ENCODE measurements around the gene CCN6. TPM values are rescaled to one million over a fixed set of nuclear protein-coding genes. Genes with fewer than 3 reads are reported as not detected.
"Not testable (repeated sequence)": the region's sequence is repeated elsewhere in the genome, so short reads cannot be mapped to it uniquely, and the experiment has no call there.

Gene CCN6
- total and polyA plus RNA-seq, 5 experiments from 2014 or later = 0.08 to 0.21 (median 0.09) TPM; not detected in 2

DNA sequence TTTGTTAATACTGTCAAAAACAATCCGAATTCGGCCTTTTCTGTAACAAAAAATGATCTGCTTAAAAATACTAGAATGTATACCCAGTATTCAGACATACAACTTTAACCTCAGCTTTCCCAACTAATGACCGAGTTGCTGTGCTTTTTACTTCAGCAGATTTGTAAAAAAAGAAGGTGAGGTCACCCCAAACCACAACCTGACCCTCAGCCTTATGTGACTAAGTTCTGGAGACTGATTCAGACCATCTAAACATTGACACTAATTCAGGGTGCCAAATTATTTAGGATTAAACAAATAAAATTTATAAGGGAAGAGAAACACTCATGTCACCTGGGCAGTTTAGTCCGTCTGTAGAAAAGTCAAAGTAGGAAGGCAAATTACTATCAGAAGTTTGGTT, 7.7 kb downstream of the CCN6 start:
- Mint-ChIP-seq H3K27me3 (no peaks in the 10 kb centered on the region), H3K9me3 (no peaks in the 10 kb centered on the region), H3K4me3 (no peak overlapping the region), H3K4me1 (peaks cover 0 to 2% (median 0%) of the 10 kb centered on the region in 4 donors), H3K36me3 (no peaks in the 10 kb centered on the region), H3K27ac (no peak overlapping the region)
- ATAC-seq (no peak), DNase-seq (no peak)
- POLR2A ChIA-PET = no interaction called here

DNA sequence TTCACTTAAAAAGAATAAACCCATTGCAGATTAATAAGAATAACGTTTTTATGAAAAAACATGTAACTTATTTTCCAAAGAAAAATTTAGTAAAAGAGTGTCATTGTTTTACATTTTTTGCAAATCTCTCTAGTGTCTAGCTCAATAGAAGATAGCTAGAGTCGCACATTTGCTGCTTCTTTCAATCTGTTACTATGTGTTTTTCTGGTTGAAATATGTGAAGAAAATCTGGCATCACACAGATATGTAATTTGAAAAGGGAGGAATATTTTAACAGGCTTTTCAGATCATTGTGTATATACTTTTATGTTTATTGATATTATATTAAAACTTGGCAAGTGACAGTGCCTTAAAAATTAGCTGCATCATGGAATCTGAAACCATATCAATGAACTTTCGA, 9.1 kb downstream of the CCN6 start:
- no peaks in the 10 kb centered on the region for H3K27me3 Mint-ChIP-seq
- no peaks in the 10 kb centered on the region for H3K36me3 Mint-ChIP-seq
- no peak for ATAC-seq
- H3K9me3 Mint-ChIP-seq = no peaks in the 10 kb centered on the region
- POLR2A ChIA-PET = no interaction called here
- H3K4me1 Mint-ChIP-seq = peaks cover 0 to 7% (median 1%) of the 10 kb centered on the region in 4 donors
- DNase-seq = no peak
- no peak overlapping the region for H3K27ac Mint-ChIP-seq
- no peak overlapping the region for H3K4me3 Mint-ChIP-seq

DNA sequence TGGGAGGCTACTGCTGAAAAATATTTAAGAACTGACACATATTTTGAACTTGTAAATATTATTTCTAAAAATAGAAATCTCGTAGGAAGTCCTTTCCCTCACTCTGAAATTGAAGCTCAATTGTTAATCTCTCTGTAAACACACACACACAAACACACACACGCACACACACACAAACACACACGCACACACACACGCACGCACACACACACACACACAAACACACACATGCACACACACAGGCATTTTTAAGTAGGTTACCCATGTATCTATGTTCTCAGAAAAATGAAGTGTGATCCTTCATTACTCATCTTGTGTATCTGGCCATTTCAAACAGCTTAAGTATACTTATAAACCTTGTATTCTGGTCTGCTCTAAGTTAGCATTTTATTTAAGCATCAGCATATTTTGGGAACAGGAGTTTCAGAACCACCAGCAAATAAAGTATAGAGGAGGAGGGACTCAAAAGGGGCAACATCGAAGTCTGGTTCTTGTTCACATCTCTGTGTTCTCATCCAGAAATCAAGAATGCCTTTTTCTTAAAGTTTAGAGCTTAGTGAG, 11.6 kb downstream of the CCN6 start:
- DNase-seq (no peak), ATAC-seq (no peak)
- Mint-ChIP-seq H3K4me3 (no peak overlapping the region), H3K9me3 (no peaks in the 10 kb centered on the region), H3K27ac (no peak overlapping the region), H3K27me3 (no peaks in the 10 kb centered on the region), H3K36me3 (peaks cover 0 to 10% (median 0%) of the 10 kb centered on the region in 3 donors), H3K4me1 (peaks cover 0 to 7% (median 1%) of the 10 kb centered on the region in 4 donors)
- POLR2A ChIA-PET = no interaction called here

DNA sequence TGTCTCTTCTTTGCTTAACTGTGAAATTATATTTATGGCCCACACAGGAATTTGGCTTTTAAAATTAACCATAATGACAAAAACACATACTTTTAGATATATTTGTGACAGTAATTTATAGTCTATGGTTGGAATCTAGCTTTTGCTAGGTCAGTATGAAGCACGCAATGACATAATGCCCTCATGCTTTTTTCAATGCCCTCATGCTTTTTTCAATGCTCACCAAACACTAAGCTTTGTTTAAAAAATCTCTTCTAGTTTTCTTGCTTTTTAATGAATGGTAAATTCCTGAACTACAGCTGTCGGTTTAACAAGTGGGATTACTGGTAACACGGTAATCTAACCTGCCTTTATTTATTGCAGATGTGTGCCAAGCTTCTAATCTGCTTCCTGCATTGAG, 12.7 kb downstream of the CCN6 start:
- ATAC-seq (no peak), DNase-seq (no peak)
- Mint-ChIP-seq H3K27ac (peak overlapping the region in 1 of 10 donors; percentile 16), H3K4me3 (no peak overlapping the region), H3K4me1 (peaks cover 0 to 7% (median 1%) of the 10 kb centered on the region in 4 donors), H3K27me3 (no peaks in the 10 kb centered on the region), H3K36me3 (peaks cover 0 to 16% (median 3%) of the 10 kb centered on the region in 3 donors), H3K9me3 (no peaks in the 10 kb centered on the region)
- POLR2A ChIA-PET = no interaction called here

DNA sequence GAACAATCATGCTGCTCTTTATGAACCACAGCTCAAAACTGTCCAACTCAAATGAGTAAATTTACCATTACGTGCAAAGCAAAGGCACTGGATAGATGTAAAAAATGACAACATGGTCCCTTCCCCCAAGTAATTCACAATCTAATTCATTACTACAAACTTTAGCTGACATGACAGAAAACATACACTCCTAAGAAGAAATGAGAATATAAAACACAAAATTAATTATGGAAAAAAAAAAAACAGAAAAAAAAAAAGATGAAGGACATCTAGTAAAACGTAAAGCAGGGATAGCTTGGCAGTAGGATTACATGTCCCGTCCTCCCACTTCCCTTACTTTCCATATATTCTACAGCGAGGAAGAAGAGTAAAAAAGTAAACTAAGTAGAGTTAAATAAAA, 27.7 kb downstream of the CCN6 start:
- H3K4me1 Mint-ChIP-seq = peaks cover 2 to 10% (median 5%) of the 10 kb centered on the region in 4 donors
- no peaks in the 10 kb centered on the region for H3K27me3 Mint-ChIP-seq
- H3K36me3 Mint-ChIP-seq = peaks cover 0 to 65% (median 10%) of the 10 kb centered on the region in 3 donors
- ATAC-seq (no peak), DNase-seq (no peak)
- POLR2A ChIA-PET = no interaction called here
- H3K4me3 Mint-ChIP-seq = no peak overlapping the region
- H3K27ac Mint-ChIP-seq = no peak overlapping the region
- H3K9me3 Mint-ChIP-seq = no peaks in the 10 kb centered on the region

DNA sequence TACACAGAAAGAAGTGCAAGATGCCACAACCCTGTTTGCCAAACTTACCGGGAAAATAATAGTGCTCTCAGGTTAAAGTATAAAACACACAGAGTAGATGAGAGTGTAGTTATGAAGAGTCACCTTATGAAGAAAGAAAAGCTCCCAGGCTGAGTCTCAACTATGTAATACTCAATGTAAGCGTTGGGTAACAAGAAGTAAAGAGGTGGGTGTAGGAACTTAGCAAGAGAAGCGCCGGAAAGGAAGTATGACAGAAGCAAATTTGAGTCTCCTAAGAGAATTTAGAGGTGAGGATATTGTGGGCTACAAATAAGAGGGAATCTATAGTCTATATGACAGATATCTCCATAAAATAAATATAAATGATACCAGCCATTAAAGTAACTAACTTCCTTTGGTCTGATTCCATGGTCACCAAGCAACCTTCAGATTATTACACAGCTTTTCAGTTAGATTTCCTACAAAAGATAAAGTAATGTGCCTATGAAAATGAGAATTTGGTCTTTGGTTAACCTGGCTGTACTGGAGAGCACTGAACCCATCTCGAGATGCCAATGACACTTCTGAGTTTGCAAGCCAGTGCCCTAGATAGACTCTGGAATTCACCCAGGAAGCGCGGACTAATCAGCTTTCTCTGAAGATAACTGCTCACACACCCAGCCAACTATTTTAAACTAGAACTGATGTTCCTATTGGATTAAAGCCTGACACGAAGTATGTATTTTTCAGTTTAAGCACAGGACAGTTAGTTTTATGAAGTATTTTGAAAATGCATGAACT, 31.6 kb downstream of the CCN6 start:
- POLR2A ChIA-PET = interaction anchor here (0.6 to 1.7 kb wide), 2 partner anchors 42 to 77 kb away, joined by 5 to 6 read pairs; no protein-coding TSS in a partner anchor
- Mint-ChIP-seq H3K27ac (peak overlapping the region in 6 of 10 donors; percentile 10 to 83 (median 41)), H3K36me3 (peaks cover 0 to 34% (median 0%) of the 10 kb centered on the region in 3 donors), H3K4me3 (peak overlapping the region in 9 of 10 donors; percentile 6 to 68 (median 49)), H3K27me3 (peaks cover 0 to 13% (median 2%) of the 10 kb centered on the region in 5 donors), H3K4me1 (peaks cover 2 to 10% (median 7%) of the 10 kb centered on the region in 4 donors), H3K9me3 (no peaks in the 10 kb centered on the region)
- DNase-seq = no peak
- no peak for ATAC-seq

DNA sequence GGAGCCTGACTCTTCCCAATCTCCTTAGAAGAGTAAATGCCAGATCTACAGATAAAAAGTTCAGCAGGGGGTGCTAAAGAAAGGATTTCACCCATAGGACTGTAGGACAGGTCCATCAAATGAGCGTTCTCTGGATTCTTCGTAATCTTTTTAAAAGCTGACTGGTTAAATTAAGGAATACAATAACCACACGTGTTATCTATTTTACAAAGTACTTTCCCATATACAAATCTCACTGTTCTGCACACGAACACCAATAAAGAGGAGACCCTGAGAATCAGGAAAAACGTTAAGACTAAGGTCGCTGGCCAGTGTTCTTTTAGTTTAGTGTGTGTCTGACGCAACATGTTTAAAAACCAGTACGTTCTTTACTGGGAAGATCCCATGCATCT, 32.8 kb downstream of the CCN6 start:
- H3K4me3 Mint-ChIP-seq = no peak overlapping the region
- POLR2A ChIA-PET = interaction anchor here (0.6 to 2.3 kb wide), 4 partner anchors 43 to 1128 kb away, joined by 4 to 6 read pairs (median 4); partner anchors contain the start of genes GTF3C6 and RPF2
- ATAC-seq (peak; percentile 2), DNase-seq (peak in 1 of 10 donors; percentile 3)
- H3K27me3 Mint-ChIP-seq = peaks cover 0 to 17% (median 5%) of the 10 kb centered on the region in 5 donors
- peaks cover 2 to 10% (median 7%) of the 10 kb centered on the region in 4 donors for H3K4me1 Mint-ChIP-seq
- H3K9me3 Mint-ChIP-seq = no peaks in the 10 kb centered on the region
- H3K36me3 Mint-ChIP-seq = peaks cover 0 to 25% (median 0%) of the 10 kb centered on the region in 3 donors
- H3K27ac Mint-ChIP-seq = no peak overlapping the region

DNA sequence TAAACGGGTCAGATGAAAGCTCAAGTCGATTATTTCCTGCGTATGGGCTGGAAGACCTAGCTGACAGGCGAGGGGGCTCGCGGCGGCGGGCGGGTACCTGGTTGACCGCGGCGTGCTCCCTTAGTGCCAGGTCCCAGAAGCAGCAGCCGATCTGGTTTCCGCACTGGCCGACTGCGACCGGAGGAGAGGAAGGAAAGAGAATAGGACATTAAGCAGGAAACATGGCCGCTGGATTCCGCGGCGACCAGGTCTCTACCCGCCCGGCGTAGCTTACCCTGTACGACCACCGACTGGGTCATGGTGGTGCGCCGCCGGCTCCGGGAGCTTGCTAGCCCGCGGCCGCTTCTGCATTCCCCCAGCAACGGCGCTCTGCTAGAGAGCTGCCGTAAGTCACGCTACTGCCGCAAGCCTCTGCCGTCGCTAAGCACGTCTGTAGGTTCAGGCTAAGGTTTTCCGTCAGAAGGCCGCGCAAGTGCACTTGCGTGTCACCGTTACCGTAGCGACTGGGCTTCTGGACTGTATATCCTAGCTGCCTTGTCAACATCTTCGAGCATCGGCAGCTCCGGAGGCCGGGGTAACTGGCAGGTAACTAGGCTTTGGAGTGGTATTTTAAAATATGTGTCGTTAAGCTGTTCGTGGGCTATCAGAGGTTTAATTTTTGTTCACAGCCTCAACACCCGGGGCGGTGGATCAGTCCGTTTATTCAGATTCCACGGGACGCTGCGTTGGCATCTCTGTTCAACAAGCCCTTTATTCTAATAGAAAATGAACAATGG, 33.4 kb downstream of the CCN6 start, which contains the start of the genes FAM229B and TUBE1:
TSS of gene FAM229B (plus strand) at position 456 of the 776 bp plus-strand sequence. CDS start 11,693 bp downstream, outside the sequence.
TSS of gene TUBE1 (minus strand) at position 347 of the 776 bp plus-strand sequence. CDS start at position 299, 48 bp downstream.
- Mint-ChIP-seq H3K4me1 (peaks cover 2 to 8% (median 7%) of the 10 kb centered on the region in 4 donors), H3K9me3 (no peaks in the 10 kb centered on the region), H3K36me3 (peaks cover 0 to 24% (median 0%) of the 10 kb centered on the region in 3 donors), H3K27me3 (peaks cover 0 to 18% (median 5%) of the 10 kb centered on the region in 5 donors), H3K4me3 (no peak within 1 kb of the TSS), H3K27ac (peak within 1 kb of the TSS in 1 of 10 donors; percentile 76)
- ATAC-seq = peak; percentile 93
- POLR2A ChIA-PET = interaction anchor here (0.6 to 2.3 kb wide), 9 partner anchors 9 to 1213 kb away, joined by 3 to 8 read pairs (median 4); partner anchors contain the start of genes AMD1, GTF3C6, REV3L and RPF2
- DNase-seq = peak; percentile 79 to 97 (median 92)

DNA sequence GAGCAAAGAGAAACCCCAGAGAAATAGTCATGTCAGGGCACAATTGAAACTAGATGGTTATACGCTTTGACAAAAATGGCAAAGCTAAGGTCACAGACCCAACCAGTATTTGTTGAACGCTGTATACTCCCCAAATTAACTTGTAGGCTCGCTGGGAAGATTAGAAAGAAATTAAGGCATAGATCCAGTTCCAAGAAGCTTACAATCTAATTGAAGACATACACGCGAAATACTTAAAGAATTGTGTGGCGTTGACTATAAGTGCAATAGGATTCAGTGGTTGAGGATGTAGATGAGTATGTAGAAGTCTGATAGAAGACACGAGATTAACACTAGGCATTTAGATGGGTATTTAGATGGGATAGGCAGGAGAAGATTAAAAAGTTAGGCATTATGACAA, 34.0 kb downstream of the CCN6 start:
- POLR2A ChIA-PET = interaction anchor here (0.9 to 2.3 kb wide), 7 partner anchors 9 to 1213 kb away, joined by 3 to 8 read pairs (median 3); partner anchors contain the start of genes AMD1, GTF3C6 and REV3L
- Mint-ChIP-seq H3K4me1 (peaks cover 2 to 8% (median 7%) of the 10 kb centered on the region in 4 donors), H3K9me3 (no peaks in the 10 kb centered on the region), H3K27me3 (peaks cover 0 to 18% (median 5%) of the 10 kb centered on the region in 5 donors), H3K4me3 (no peak overlapping the region), H3K27ac (no peak overlapping the region), H3K36me3 (peaks cover 0 to 18% (median 0%) of the 10 kb centered on the region in 3 donors)
- DNase-seq (no peak), ATAC-seq (no peak)

DNA sequence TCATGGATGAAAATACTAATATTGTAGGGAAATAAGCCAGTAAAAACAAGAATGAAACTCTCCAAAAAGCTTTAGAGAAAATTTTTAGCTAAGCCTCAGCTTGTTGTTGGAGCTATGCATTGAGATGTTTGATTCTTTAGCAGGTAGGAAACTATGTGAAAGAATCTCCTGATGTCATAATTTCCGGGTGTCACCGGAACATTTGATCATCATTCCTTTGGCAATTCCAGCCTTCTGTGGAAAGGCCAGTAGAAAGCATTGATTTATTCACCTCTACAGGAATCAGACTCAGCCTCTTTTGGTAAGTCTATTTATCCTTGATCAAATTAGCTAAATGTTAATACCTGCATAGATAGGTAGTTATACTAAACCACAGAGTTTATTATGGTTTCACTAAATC, 43.0 kb downstream of the CCN6 start:
- H3K9me3 Mint-ChIP-seq = peaks cover 0 to 3% (median 0%) of the 10 kb centered on the region in 9 donors
- H3K4me3 Mint-ChIP-seq = no peak overlapping the region

DNA sequence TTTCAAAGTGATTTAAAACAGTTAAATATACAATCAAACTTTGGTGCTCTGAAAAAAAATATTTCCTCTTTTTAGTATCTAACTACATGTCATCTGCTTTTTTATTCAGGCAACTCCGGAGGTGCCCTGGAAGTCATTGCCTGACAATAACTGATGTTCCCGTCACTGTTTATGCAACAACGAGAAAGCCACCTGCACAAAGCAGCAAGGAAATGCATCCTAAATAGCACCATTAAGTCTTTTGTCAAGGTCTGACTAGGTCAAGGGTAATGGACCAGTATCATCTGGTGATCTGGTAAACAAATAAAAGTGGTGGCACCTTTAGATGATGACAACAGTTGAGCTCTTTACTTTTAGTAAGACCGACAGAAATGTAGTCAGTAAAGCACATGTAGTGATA, 46.7 kb downstream of the CCN6 start:
- Mint-ChIP-seq H3K4me3 (no peak overlapping the region), H3K36me3 (peaks cover 20 to 34% (median 32%) of the 10 kb centered on the region in 3 donors), H3K27me3 (no peaks in the 10 kb centered on the region), H3K4me1 (no peaks in the 10 kb centered on the region), H3K9me3 (peaks cover 0 to 18% (median 8%) of the 10 kb centered on the region in 9 donors), H3K27ac (no peak overlapping the region)
- POLR2A ChIA-PET = no interaction called here
- ATAC-seq = no peak
- DNase-seq = no peak

More for the DNA sequence above, 43.0 kb downstream of the CCN6 start:
- Mint-ChIP-seq H3K4me1 (no peaks in the 10 kb centered on the region), H3K27me3 (peaks cover 0 to 2% (median 0%) of the 10 kb centered on the region in 5 donors), H3K27ac (no peak overlapping the region), H3K36me3 (peaks cover 16 to 22% (median 18%) of the 10 kb centered on the region in 3 donors)
- ATAC-seq = no peak
- DNase-seq = no peak
- POLR2A ChIA-PET = interaction anchor here (1.4 kb wide), 1 partner anchor 9 kb away, joined by 3 read pairs; the partner anchor contains the start of genes FAM229B and TUBE1

DNA sequence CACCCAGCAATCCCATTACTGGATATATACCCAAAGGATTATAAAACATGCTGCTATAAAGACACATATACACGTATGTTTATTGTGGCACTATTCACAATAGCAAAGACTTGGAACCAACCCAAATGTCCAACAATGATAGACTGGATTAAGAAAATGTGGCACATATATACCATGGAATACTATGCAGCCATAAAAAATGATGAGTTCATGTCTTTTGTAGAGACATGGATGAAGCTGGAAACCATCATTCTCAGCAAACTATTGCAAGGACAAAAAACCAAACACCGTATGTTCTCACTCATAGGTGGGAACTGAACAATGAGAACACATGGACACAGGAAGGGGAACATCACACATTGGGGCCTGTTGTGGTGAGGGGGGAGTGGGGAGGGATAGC, 52.1 kb downstream of the CCN6 start:
- H3K27ac Mint-ChIP-seq, H3K4me3 Mint-ChIP-seq, H3K4me1 Mint-ChIP-seq, H3K27me3 Mint-ChIP-seq, ATAC-seq, DNase-seq, POLR2A ChIA-PET: not testable (repeated sequence)
- H3K36me3 Mint-ChIP-seq = peaks cover 6 to 32% (median 16%) of the 10 kb centered on the region in 3 donors
- peaks cover 0 to 27% (median 11%) of the 10 kb centered on the region in 9 donors for H3K9me3 Mint-ChIP-seq
